ENCODE data around the gene MGST3. TPM values are rescaled to one million over a fixed set of nuclear protein-coding genes. Genes with fewer than 3 reads are reported as not detected.

MGST3 gene
- total and polyA plus RNA-seq, 2 experiments from 2014 or later: 84.5 to 262 TPM

DNA sequence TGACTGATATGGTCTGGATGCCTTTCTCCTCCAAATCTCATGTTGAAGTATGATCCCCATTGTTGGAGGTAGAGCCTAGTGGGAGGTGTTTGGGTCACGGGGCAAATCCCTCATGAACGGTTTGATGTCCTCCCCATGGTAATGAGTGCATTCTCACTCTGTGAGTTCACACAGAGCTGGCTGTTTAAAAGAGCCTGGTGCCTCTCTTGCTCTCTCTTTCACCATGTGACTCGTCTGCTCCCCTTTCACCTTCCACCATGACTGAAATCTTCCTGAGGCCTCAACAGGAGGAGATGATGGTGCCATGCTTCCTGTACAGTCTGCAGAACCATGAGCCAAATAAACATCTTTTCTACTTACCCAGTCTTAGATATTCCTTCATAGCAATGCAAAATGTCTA lies 37.1 kb downstream of the MGST3 start:
- Histone ChIP-seq H2AFZ (no peak overlapping the region), H3K4me3 (no peak overlapping the region), H3K4me2 (no peak overlapping the region), H3K27ac (ENCODE audit: low read depth) (no peak overlapping the region), H3F3A (replicated peaks; ENCODE audit: low read depth) (no peaks in the 10 kb centered on the region), H3K36me3 (ENCODE audit: insufficient read depth) (peaks cover 42% of the 10 kb centered on the region; the same call in 1 of the 2 replicates), H4K20me1 (replicated peaks; ENCODE audit: insufficient read depth) (0 out of 2 replicates have a peak, but pooled peaks cover 4% of the 10 kb centered on the region), H3K9me2 (ENCODE audit: insufficient read depth) (no peaks in the 10 kb centered on the region), H3K4me1 (ENCODE audit: insufficient read depth) (0 out of 2 replicates have a peak, but pooled peaks cover 4% of the 10 kb centered on the region), H3K27me3 (ENCODE audit: insufficient read depth) (no peaks in the 10 kb centered on the region), H3K79me2 (replicated peaks; ENCODE audit: insufficient read depth) (no peaks in the 10 kb centered on the region)
- H3K27me3 Mint-ChIP-seq (ENCODE audit: insufficient read depth, low read depth, poor library complexity): no peaks in the 10 kb centered on the region
- no peaks in the 10 kb centered on the region; the same call in 2 of the 3 replicates for H3K4me1 Mint-ChIP-seq
- H3K4me3 Mint-ChIP-seq: no peak overlapping the region
- H3K9me3 Mint-ChIP-seq: no peaks in the 10 kb centered on the region
- ATAC-seq: no peak
- H3K27ac Mint-ChIP-seq: no peak overlapping the region
- H3K36me3 Mint-ChIP-seq (ENCODE audit: low read depth): peaks cover 70% of the 10 kb centered on the region
- TF ChIP-seq STAT1 (IDR thresholded peaks at IDR 0.05; ENCODE audit: unreplicated experiment) (no peak), ZNF331 (CRISPR knock-in tag; IDR thresholded peaks at IDR 0.05; ENCODE audit: low read depth) (no peak), EZH2phosphoT487 (IDR thresholded peaks at IDR 0.05; ENCODE audit: unreplicated experiment) (no peak), CREB1 (CRISPR knock-in tag; IDR thresholded peaks at IDR 0.05; ENCODE audit: low read depth) (no peak), JUNB (IDR thresholded peaks at IDR 0.05; ENCODE audit: unreplicated experiment) (no peak), NANOG (IDR thresholded peaks at IDR 0.05; ENCODE audit: borderline replicate concordance) (no peak), ZNF114 (CRISPR knock-in tag; IDR thresholded peaks at IDR 0.05) (no peak), POLR2AphosphoS5 (IDR thresholded peaks at IDR 0.05; ENCODE audit: low read depth) (no peak), EZH2 (IDR thresholded peaks at IDR 0.05; ENCODE audit: low read depth, unreplicated experiment) (no peak)
- TF ChIP-seq, protein P1, sequence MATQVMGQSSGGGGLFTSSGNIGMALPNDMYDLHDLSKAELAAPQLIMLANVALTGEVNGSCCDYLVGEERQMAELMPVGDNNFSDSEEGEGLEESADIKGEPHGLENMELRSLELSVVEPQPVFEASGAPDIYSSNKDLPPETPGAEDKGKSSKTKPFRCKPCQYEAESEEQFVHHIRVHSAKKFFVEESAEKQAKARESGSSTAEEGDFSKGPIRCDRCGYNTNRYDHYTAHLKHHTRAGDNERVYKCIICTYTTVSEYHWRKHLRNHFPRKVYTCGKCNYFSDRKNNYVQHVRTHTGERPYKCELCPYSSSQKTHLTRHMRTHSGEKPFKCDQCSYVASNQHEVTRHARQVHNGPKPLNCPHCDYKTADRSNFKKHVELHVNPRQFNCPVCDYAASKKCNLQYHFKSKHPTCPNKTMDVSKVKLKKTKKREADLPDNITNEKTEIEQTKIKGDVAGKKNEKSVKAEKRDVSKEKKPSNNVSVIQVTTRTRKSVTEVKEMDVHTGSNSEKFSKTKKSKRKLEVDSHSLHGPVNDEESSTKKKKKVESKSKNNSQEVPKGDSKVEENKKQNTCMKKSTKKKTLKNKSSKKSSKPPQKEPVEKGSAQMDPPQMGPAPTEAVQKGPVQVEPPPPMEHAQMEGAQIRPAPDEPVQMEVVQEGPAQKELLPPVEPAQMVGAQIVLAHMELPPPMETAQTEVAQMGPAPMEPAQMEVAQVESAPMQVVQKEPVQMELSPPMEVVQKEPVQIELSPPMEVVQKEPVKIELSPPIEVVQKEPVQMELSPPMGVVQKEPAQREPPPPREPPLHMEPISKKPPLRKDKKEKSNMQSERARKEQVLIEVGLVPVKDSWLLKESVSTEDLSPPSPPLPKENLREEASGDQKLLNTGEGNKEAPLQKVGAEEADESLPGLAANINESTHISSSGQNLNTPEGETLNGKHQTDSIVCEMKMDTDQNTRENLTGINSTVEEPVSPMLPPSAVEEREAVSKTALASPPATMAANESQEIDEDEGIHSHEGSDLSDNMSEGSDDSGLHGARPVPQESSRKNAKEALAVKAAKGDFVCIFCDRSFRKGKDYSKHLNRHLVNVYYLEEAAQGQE (IDR thresholded peaks at IDR 0.05; ENCODE audit: unreplicated experiment): no peak
- TF ChIP-seq, protein P2, sequence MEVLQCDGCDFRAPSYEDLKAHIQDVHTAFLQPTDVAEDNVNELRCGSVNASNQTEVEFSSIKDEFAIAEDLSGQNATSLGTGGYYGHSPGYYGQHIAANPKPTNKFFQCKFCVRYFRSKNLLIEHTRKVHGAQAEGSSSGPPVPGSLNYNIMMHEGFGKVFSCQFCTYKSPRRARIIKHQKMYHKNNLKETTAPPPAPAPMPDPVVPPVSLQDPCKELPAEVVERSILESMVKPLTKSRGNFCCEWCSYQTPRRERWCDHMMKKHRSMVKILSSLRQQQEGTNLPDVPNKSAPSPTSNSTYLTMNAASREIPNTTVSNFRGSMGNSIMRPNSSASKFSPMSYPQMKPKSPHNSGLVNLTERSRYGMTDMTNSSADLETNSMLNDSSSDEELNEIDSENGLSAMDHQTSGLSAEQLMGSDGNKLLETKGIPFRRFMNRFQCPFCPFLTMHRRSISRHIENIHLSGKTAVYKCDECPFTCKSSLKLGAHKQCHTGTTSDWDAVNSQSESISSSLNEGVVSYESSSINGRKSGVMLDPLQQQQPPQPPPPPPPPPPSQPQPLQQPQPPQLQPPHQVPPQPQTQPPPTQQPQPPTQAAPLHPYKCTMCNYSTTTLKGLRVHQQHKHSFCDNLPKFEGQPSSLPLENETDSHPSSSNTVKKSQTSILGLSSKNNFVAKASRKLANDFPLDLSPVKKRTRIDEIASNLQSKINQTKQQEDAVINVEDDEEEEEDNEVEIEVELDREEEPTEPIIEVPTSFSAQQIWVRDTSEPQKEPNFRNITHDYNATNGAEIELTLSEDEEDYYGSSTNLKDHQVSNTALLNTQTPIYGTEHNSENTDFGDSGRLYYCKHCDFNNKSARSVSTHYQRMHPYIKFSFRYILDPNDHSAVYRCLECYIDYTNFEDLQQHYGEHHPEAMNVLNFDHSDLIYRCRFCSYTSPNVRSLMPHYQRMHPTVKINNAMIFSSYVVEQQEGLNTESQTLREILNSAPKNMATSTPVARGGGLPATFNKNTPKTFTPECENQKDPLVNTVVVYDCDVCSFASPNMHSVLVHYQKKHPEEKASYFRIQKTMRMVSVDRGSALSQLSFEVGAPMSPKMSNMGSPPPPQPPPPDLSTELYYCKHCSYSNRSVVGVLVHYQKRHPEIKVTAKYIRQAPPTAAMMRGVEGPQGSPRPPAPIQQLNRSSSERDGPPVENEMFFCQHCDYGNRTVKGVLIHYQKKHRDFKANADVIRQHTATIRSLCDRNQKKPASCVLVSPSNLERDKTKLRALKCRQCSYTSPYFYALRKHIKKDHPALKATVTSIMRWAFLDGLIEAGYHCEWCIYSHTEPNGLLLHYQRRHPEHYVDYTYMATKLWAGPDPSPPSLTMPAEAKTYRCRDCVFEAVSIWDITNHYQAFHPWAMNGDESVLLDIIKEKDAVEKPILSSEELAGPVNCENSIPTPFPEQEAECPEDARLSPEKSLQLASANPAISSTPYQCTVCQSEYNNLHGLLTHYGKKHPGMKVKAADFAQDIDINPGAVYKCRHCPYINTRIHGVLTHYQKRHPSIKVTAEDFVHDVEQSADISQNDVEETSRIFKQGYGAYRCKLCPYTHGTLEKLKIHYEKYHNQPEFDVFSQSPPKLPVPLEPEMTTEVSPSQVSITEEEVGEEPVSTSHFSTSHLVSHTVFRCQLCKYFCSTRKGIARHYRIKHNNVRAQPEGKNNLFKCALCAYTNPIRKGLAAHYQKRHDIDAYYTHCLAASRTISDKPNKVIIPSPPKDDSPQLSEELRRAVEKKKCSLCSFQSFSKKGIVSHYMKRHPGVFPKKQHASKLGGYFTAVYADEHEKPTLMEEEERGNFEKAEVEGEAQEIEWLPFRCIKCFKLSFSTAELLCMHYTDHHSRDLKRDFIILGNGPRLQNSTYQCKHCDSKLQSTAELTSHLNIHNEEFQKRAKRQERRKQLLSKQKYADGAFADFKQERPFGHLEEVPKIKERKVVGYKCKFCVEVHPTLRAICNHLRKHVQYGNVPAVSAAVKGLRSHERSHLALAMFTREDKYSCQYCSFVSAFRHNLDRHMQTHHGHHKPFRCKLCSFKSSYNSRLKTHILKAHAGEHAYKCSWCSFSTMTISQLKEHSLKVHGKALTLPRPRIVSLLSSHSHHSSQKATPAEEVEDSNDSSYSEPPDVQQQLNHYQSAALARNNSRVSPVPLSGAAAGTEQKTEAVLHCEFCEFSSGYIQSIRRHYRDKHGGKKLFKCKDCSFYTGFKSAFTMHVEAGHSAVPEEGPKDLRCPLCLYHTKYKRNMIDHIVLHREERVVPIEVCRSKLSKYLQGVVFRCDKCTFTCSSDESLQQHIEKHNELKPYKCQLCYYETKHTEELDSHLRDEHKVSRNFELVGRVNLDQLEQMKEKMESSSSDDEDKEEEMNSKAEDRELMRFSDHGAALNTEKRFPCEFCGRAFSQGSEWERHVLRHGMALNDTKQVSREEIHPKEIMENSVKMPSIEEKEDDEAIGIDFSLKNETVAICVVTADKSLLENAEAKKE (CRISPR knock-in tag; IDR thresholded peaks at IDR 0.05): no peak
- TF ChIP-seq, protein P3, sequence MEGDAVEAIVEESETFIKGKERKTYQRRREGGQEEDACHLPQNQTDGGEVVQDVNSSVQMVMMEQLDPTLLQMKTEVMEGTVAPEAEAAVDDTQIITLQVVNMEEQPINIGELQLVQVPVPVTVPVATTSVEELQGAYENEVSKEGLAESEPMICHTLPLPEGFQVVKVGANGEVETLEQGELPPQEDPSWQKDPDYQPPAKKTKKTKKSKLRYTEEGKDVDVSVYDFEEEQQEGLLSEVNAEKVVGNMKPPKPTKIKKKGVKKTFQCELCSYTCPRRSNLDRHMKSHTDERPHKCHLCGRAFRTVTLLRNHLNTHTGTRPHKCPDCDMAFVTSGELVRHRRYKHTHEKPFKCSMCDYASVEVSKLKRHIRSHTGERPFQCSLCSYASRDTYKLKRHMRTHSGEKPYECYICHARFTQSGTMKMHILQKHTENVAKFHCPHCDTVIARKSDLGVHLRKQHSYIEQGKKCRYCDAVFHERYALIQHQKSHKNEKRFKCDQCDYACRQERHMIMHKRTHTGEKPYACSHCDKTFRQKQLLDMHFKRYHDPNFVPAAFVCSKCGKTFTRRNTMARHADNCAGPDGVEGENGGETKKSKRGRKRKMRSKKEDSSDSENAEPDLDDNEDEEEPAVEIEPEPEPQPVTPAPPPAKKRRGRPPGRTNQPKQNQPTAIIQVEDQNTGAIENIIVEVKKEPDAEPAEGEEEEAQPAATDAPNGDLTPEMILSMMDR (conservative IDR thresholded peaks at IDR 0.05; ENCODE audit: low read depth in 2 of 2): no peak
- TF ChIP-seq, protein P4, sequence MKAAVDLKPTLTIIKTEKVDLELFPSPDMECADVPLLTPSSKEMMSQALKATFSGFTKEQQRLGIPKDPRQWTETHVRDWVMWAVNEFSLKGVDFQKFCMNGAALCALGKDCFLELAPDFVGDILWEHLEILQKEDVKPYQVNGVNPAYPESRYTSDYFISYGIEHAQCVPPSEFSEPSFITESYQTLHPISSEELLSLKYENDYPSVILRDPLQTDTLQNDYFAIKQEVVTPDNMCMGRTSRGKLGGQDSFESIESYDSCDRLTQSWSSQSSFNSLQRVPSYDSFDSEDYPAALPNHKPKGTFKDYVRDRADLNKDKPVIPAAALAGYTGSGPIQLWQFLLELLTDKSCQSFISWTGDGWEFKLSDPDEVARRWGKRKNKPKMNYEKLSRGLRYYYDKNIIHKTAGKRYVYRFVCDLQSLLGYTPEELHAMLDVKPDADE (IDR thresholded peaks at IDR 0.05): no peak
- no peak for DNase-seq (ENCODE audit: low spot score)
